ENCODE results near the gene NOSTRIN.

DNA sequence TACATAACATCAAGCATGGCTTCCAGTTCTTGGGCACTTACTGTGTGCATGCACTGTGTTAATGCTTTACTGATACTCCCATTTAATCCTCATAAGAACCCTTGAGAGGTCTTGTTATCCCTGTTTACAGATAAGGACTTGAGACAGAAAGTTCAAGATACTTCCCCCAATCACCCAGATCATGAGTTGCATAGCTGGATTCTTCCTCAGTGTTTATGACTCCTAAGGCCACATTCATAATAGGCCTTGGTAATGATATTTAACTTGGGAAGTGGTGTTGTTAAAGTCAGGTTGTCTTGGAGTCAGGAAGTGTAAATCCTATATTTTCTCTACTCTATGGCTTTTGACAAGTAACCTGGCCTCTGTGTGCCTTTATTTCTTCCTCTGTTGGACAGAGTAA is 22.7 kb downstream of the NOSTRIN start:
- TF ChIP-seq EZH2 (IDR thresholded peaks at IDR 0.05; ENCODE audit: insufficient read depth, poor library complexity, severe bottlenecking) (no peak), EZH2phosphoT487 (IDR thresholded peaks at IDR 0.05; ENCODE audit: insufficient read depth, low read depth) (no peak)

Data from GM23248 (cell line).